Measurements from ENCODE around the gene LINGO3. TPM values are rescaled to one million over a fixed set of nuclear protein-coding genes. Genes with fewer than 3 reads are reported as not detected.

Gene LINGO3
- polyA plus RNA-seq, 3 donors = 0.08 to 2.8 (median 2.2) TPM

GRCh38 chr19:2339644-2340310 lies 31.8 kb upstream of the LINGO3 start:
- no peak for DNase-seq
- Histone ChIP-seq H3K79me2 (ENCODE audit: insufficient read depth, low read length) (peaks cover 7% of the 10 kb centered on the region), H3K9ac (ENCODE audit: insufficient read depth, low read length, poor library complexity, severe bottlenecking) (no peak overlapping the region), H4K20me1 (ENCODE audit: insufficient read depth, low read length) (peaks cover 20% of the 10 kb centered on the region), H3K9me3 (replicated peaks in 1 of 2; ENCODE audit: control insufficient read depth in 1 of 2, insufficient read depth in 1 of 2, low read length in 2 of 2) (peaks cover 0 to 7% of the 10 kb centered on the region in 2 donors), H3K4me3 (replicated peaks in 1 of 3; ENCODE audit: low read depth in 2 of 3, low read length in 3 of 3) (no peak overlapping the region), H3K27me3 (ENCODE audit: control insufficient read depth in 2 of 2, insufficient read depth in 2 of 2, low read length in 2 of 2) (no peaks in the 10 kb centered on the region), H3K4me1 (ENCODE audit: control insufficient read depth in 1 of 2, insufficient read depth in 2 of 2, low read length in 2 of 2) (no peaks in the 10 kb centered on the region), H3K27ac (ENCODE audit: low read depth in 1 of 2, low read length in 2 of 2) (no peak overlapping the region), H2AFZ (ENCODE audit: insufficient read depth, low read depth, low read length, poor library complexity, severe bottlenecking) (no peak overlapping the region), H3K36me3 (replicated peaks in 1 of 2; ENCODE audit: control insufficient read depth in 1 of 2, insufficient read depth in 2 of 2, low read length in 2 of 2) (peaks cover 12 to 20% of the 10 kb centered on the region in 2 donors), H3K4me2 (replicated peaks; ENCODE audit: extremely low read depth, low read length, poor library complexity, severe bottlenecking) (no peak overlapping the region)
- TF ChIP-seq, protein P1, sequence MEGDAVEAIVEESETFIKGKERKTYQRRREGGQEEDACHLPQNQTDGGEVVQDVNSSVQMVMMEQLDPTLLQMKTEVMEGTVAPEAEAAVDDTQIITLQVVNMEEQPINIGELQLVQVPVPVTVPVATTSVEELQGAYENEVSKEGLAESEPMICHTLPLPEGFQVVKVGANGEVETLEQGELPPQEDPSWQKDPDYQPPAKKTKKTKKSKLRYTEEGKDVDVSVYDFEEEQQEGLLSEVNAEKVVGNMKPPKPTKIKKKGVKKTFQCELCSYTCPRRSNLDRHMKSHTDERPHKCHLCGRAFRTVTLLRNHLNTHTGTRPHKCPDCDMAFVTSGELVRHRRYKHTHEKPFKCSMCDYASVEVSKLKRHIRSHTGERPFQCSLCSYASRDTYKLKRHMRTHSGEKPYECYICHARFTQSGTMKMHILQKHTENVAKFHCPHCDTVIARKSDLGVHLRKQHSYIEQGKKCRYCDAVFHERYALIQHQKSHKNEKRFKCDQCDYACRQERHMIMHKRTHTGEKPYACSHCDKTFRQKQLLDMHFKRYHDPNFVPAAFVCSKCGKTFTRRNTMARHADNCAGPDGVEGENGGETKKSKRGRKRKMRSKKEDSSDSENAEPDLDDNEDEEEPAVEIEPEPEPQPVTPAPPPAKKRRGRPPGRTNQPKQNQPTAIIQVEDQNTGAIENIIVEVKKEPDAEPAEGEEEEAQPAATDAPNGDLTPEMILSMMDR (IDR thresholded peaks at IDR 0.05) = no peak
- intact Hi-C loops (cut with micrococcal nuclease) = no loop called here
- Mint-ChIP-seq H3K27ac (no peak overlapping the region), H3K36me3 (peaks cover 14 to 41% of the 10 kb centered on the region in 2 donors), H3K4me3 (no peak overlapping the region), H3K27me3 (ENCODE audit: low read depth in 3 of 3) (no peaks in the 10 kb centered on the region), H3K9me3 (peaks cover 0 to 6% (median 3%) of the 10 kb centered on the region in 7 donors), H3K4me1 (no peaks in the 10 kb centered on the region)
- WGBS (ENCODE audit: insufficient coverage) = 97% methylated on average over 48 of the region's 52 CpGs

DNA sequence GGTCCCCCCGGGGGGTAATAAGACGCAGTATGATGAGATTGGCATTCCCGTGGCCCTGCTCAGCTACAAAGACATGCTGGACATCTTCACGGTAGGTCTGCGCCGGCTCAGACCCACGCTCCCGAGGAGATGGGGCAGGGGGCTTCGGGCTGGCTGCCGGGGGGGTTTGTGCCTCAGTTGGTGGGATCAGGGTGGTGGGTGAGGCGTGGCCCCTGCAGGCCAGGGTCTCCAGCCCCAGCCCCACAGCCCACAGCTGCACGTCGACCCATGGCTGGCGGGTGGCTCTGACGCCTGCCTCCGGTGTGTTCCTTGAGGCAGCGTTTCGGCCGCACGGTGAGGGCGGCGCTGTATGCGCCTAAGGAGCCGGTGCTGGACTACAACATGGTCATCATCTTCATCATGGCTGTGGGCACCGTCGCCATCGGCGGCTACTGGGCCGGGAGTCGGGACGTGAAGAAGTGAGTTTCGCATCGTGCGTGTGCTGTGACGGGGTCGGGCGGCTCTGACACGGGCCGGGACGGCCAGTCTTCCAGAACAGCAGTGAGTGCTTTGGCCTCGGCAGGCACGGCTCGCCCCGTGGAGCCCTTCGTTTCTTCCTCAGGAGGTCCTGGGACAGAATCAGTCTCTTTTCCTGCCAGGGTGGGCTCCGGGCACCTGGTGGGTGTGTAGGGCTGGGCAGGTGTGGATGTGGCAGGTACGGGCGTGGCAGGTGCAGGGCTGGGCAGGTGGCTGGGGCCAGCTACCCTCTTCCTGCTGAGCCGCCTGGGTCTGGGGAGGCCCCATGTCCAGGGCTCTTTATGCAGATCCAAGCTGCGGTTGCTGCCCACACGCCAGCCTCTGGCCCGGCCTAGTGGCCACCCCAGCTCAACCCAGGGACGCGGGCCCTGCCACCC lies 31.0 kb upstream of the LINGO3 start:
- Histone ChIP-seq H3K27ac (ENCODE audit: low read depth in 1 of 2, low read length in 2 of 2) (no peak overlapping the region), H3K27me3 (ENCODE audit: control insufficient read depth in 2 of 2, insufficient read depth in 2 of 2, low read length in 2 of 2) (no peaks in the 10 kb centered on the region), H3K4me1 (ENCODE audit: control insufficient read depth in 1 of 2, insufficient read depth in 2 of 2, low read length in 2 of 2) (peaks cover 0 to under 1% of the 10 kb centered on the region in 2 donors), H4K20me1 (ENCODE audit: insufficient read depth, low read length) (peaks cover 28% of the 10 kb centered on the region), H3K36me3 (replicated peaks in 1 of 2; ENCODE audit: control insufficient read depth in 1 of 2, insufficient read depth in 2 of 2, low read length in 2 of 2) (peaks cover 10 to 14% of the 10 kb centered on the region in 2 donors), H3K9me3 (replicated peaks in 1 of 2; ENCODE audit: control insufficient read depth in 1 of 2, insufficient read depth in 1 of 2, low read length in 2 of 2) (peaks cover 0 to 7% of the 10 kb centered on the region in 2 donors), H3K4me3 (replicated peaks in 1 of 3; ENCODE audit: low read depth in 2 of 3, low read length in 3 of 3) (no peak overlapping the region), H2AFZ (ENCODE audit: insufficient read depth, low read depth, low read length, poor library complexity, severe bottlenecking) (no peak overlapping the region), H3K4me2 (replicated peaks; ENCODE audit: extremely low read depth, low read length, poor library complexity, severe bottlenecking) (no peak overlapping the region), H3K79me2 (ENCODE audit: insufficient read depth, low read length) (peaks cover 15% of the 10 kb centered on the region), H3K9ac (ENCODE audit: insufficient read depth, low read length, poor library complexity, severe bottlenecking) (no peak overlapping the region)
- 98% methylated on average over 50 of the region's 54 CpGs for WGBS (ENCODE audit: insufficient coverage)
- Mint-ChIP-seq H3K9me3 (peaks cover 0 to 6% (median 3%) of the 10 kb centered on the region in 7 donors), H3K4me3 (no peak overlapping the region), H3K27ac (peak overlapping the region in 1 of 7 donors; percentile 35), H3K4me1 (no peaks in the 10 kb centered on the region), H3K36me3 (peaks cover 14 to 44% of the 10 kb centered on the region in 2 donors), H3K27me3 (ENCODE audit: low read depth in 3 of 3) (no peaks in the 10 kb centered on the region)
- no peak for DNase-seq
- TF ChIP-seq, protein P1 (IDR thresholded peaks at IDR 0.05) = no peak
- intact Hi-C loops (cut with micrococcal nuclease) = no loop called here

Data from CD14-positive monocyte (primary cell).